ENCODE data around the gene MYO10.
"Not testable (repeated sequence)": the region's sequence is repeated elsewhere in the genome, so short reads cannot be mapped to it uniquely, and the experiment has no call there.

MYO10 gene

DNA sequence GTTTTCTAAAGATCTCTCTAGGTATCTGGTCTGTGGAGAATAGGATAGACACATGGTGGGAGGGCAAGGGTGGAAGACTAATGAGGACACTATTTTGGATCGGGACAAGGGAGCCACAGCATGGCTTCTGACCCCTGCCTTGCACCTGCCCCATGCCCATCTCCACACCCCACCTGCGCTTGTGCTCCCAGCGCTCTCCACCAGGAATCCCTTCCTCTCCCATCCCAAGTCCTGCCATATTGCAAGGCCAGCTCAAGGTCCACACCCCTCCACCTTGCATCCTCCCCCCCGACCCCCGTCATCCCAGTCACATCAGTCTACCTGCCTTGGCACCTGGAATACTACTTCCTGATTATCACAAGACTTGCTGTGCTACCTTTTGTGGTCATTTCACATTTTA lies 275.1 kb downstream of the MYO10 start:
- Histone ChIP-seq H3K27me3 (ENCODE audit: control insufficient read depth in 1 of 2, insufficient read depth in 2 of 2, low read length in 2 of 2) (no peaks in the 10 kb centered on the region), H3K9ac (ENCODE audit: low read depth in 1 of 2, low read length in 2 of 2) (no peak overlapping the region), H3K4me3 (ENCODE audit: low read depth in 1 of 2, low read length in 2 of 2) (no peak overlapping the region), H3K9me3 (ENCODE audit: control insufficient read depth in 1 of 2, low read length in 2 of 2) (no peaks in the 10 kb centered on the region), H3K36me3 (ENCODE audit: control insufficient read depth in 1 of 2, insufficient read depth in 2 of 2, low read length in 2 of 2) (peaks cover 5 to 23% of the 10 kb centered on the region in 2 donors), H3K27ac (ENCODE audit: low read depth, low read length) (no peak overlapping the region), H3K4me1 (ENCODE audit: control insufficient read depth in 1 of 2, insufficient read depth in 2 of 2, low read length in 2 of 2) (no peaks in the 10 kb centered on the region)

DNA sequence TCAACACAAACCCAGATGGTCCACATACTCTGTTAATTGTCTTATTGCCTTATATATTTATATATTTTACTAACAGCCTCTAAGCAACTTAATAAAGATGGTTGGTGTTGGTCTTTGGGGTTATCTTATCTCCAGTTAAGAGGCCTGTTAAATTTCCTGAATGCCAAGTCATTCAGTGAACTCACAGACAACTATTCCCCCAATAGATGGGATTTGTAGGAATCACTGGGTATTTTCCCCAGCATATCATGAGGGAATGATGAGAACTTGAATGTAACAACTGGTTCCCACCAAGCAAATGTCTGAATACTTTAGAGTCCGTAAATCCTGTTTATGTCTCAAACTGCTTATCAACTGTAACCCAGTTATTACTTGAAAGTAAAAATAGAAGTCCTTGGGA lies 276.6 kb downstream of the MYO10 start:
- H3K9ac ChIP-seq (ENCODE audit: low read depth in 1 of 2, low read length in 2 of 2): no peak overlapping the region
- H3K4me1 ChIP-seq (ENCODE audit: control insufficient read depth in 1 of 2, insufficient read depth in 2 of 2, low read length in 2 of 2): no peaks in the 10 kb centered on the region
- H3K36me3 ChIP-seq (ENCODE audit: control insufficient read depth in 1 of 2, insufficient read depth in 2 of 2, low read length in 2 of 2): peaks cover 5 to 10% of the 10 kb centered on the region in 2 donors
- no peak overlapping the region for H3K4me3 ChIP-seq (ENCODE audit: low read depth in 1 of 2, low read length in 2 of 2)
- no peak overlapping the region for H3K27ac ChIP-seq (ENCODE audit: low read depth, low read length)
- H3K27me3 ChIP-seq (ENCODE audit: control insufficient read depth in 1 of 2, insufficient read depth in 2 of 2, low read length in 2 of 2): no peaks in the 10 kb centered on the region
- no peaks in the 10 kb centered on the region for H3K9me3 ChIP-seq (ENCODE audit: control insufficient read depth in 1 of 2, low read length in 2 of 2)

- H3K27ac ChIP-seq (ENCODE audit: low read depth, low read length): no peak overlapping the region
Observed at GRCh38 chr5:16656561-16657191, 279.4 kb downstream of the MYO10 start.

GRCh38 chr5:16654647-16655334 lies 281.3 kb downstream of the MYO10 start:
- no peak overlapping the region for H3K9ac ChIP-seq (ENCODE audit: low read depth in 1 of 2, low read length in 2 of 2)
- no peak overlapping the region for H3K27ac ChIP-seq (ENCODE audit: low read depth, low read length)

More at GRCh38 chr5:16656561-16657191, 279.4 kb downstream of the MYO10 start:
- no peaks in the 10 kb centered on the region for H3K27me3 ChIP-seq (ENCODE audit: control insufficient read depth in 1 of 2, insufficient read depth in 2 of 2, low read length in 2 of 2)
- H3K9me3 ChIP-seq (ENCODE audit: control insufficient read depth in 1 of 2, low read length in 2 of 2): no peaks in the 10 kb centered on the region
- H3K36me3 ChIP-seq (ENCODE audit: control insufficient read depth in 1 of 2, insufficient read depth in 2 of 2, low read length in 2 of 2): no peaks in the 10 kb centered on the region
- no peaks in the 10 kb centered on the region for H3K4me1 ChIP-seq (ENCODE audit: control insufficient read depth in 1 of 2, insufficient read depth in 2 of 2, low read length in 2 of 2)
- no peak overlapping the region for H3K4me3 ChIP-seq (ENCODE audit: low read depth in 1 of 2, low read length in 2 of 2)
- no peak overlapping the region for H3K9ac ChIP-seq (ENCODE audit: low read depth in 1 of 2, low read length in 2 of 2)

DNA sequence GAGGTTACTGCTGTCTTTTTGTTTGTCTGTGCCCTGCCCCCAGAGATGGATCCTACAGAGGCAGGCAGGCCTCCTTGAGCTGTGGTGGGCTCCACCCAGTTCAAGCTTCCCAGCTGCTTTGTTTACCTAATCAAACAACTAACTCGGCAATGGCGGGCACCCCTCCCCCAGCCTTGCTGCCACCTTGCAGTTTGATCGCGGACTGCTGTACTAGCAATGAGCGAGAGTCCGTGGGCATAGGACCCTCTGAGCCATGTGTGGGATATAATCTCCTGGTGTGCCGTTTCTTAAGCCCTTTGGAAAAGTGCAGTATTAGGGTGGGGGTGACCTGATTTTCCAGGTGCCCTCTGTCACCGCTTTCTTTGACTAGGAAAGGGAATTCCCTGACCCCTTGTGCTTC lies 287.3 kb downstream of the MYO10 start:
- not testable (repeated sequence) for H3K9me3 ChIP-seq (ENCODE audit: control insufficient read depth in 1 of 2, low read length in 2 of 2); H3K27ac ChIP-seq (ENCODE audit: low read depth, low read length); H3K4me1 ChIP-seq (ENCODE audit: control insufficient read depth in 1 of 2, insufficient read depth in 2 of 2, low read length in 2 of 2); H3K4me3 ChIP-seq (ENCODE audit: low read depth in 1 of 2, low read length in 2 of 2); H3K9ac ChIP-seq (ENCODE audit: low read depth in 1 of 2, low read length in 2 of 2); H3K36me3 ChIP-seq (ENCODE audit: control insufficient read depth in 1 of 2, insufficient read depth in 2 of 2, low read length in 2 of 2); H3K27me3 ChIP-seq (ENCODE audit: control insufficient read depth in 1 of 2, insufficient read depth in 2 of 2, low read length in 2 of 2)

More at GRCh38 chr5:16654647-16655334, 281.3 kb downstream of the MYO10 start:
- Histone ChIP-seq H3K36me3 (ENCODE audit: control insufficient read depth in 1 of 2, insufficient read depth in 2 of 2, low read length in 2 of 2) (no peaks in the 10 kb centered on the region), H3K4me3 (ENCODE audit: low read depth in 1 of 2, low read length in 2 of 2) (no peak overlapping the region), H3K27me3 (ENCODE audit: control insufficient read depth in 1 of 2, insufficient read depth in 2 of 2, low read length in 2 of 2) (no peaks in the 10 kb centered on the region), H3K9me3 (ENCODE audit: control insufficient read depth in 1 of 2, low read length in 2 of 2) (no peaks in the 10 kb centered on the region), H3K4me1 (ENCODE audit: control insufficient read depth in 1 of 2, insufficient read depth in 2 of 2, low read length in 2 of 2) (no peaks in the 10 kb centered on the region)

- no peak overlapping the region for H3K4me3 ChIP-seq (ENCODE audit: low read depth in 1 of 2, low read length in 2 of 2)
Observed at GRCh38 chr5:16644301-16644889, 291.7 kb downstream of the MYO10 start.

DNA sequence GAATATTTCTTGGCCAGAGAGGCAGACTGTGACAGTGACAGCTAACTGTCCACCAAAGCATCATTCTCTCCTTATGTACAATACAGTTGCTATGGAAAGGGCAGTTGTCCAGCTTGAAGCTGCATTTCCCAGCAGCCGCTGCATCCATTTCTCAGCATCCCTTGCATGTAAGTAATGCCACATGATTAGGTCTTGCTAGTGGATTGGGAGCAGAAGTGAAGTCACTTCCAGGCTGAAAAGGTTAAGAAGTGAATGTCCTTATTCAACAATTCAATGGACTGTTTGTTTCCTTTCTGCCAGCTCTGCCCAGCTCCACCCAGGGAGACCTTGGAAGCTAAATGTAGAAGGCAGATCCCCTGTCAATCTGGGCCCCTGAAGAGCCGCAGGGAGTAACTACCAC lies 293.2 kb downstream of the MYO10 start:
- no peak overlapping the region for H3K27ac ChIP-seq (ENCODE audit: low read depth, low read length)
- H3K9ac ChIP-seq (ENCODE audit: low read depth in 1 of 2, low read length in 2 of 2): no peak overlapping the region
- H3K27me3 ChIP-seq (ENCODE audit: control insufficient read depth in 1 of 2, insufficient read depth in 2 of 2, low read length in 2 of 2): no peaks in the 10 kb centered on the region
- H3K4me3 ChIP-seq (ENCODE audit: low read depth in 1 of 2, low read length in 2 of 2): no peak overlapping the region
- no peaks in the 10 kb centered on the region for H3K4me1 ChIP-seq (ENCODE audit: control insufficient read depth in 1 of 2, insufficient read depth in 2 of 2, low read length in 2 of 2)
- no peaks in the 10 kb centered on the region for H3K36me3 ChIP-seq (ENCODE audit: control insufficient read depth in 1 of 2, insufficient read depth in 2 of 2, low read length in 2 of 2)
- H3K9me3 ChIP-seq (ENCODE audit: control insufficient read depth in 1 of 2, low read length in 2 of 2): no peaks in the 10 kb centered on the region

More at GRCh38 chr5:16644301-16644889, 291.7 kb downstream of the MYO10 start:
- no peaks in the 10 kb centered on the region for H3K36me3 ChIP-seq (ENCODE audit: control insufficient read depth in 1 of 2, insufficient read depth in 2 of 2, low read length in 2 of 2)
- H3K9ac ChIP-seq (ENCODE audit: low read depth in 1 of 2, low read length in 2 of 2): no peak overlapping the region
- H3K27me3 ChIP-seq (ENCODE audit: control insufficient read depth in 1 of 2, insufficient read depth in 2 of 2, low read length in 2 of 2): no peaks in the 10 kb centered on the region
- H3K4me1 ChIP-seq (ENCODE audit: control insufficient read depth in 1 of 2, insufficient read depth in 2 of 2, low read length in 2 of 2): no peaks in the 10 kb centered on the region
- no peaks in the 10 kb centered on the region for H3K9me3 ChIP-seq (ENCODE audit: control insufficient read depth in 1 of 2, low read length in 2 of 2)
- H3K27ac ChIP-seq (ENCODE audit: low read depth, low read length): no peak overlapping the region

DNA sequence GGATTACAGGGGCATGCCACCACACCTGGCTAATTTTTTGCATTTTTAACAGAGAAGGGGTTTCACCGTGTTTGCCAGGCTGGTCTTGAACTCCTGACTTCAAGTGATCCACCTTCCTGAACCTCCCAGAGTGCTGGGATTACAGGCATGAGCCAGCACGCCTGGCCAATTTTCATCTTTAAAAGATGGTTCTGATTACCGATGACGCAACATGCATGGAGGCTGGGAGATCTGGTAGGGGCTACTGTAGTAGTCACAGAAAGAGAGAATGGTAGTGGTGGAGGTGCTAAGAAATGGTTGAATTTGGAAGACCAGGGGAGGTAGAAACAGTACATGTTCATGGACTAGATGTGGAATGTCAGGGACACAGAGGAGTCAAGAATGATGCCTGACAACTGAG lies 296.9 kb downstream of the MYO10 start:
- Histone ChIP-seq H3K27ac (ENCODE audit: low read depth, low read length) (no peak overlapping the region), H3K4me3 (ENCODE audit: low read depth in 1 of 2, low read length in 2 of 2) (no peak overlapping the region), H3K9me3 (ENCODE audit: control insufficient read depth in 1 of 2, low read length in 2 of 2) (no peaks in the 10 kb centered on the region), H3K9ac (ENCODE audit: low read depth in 1 of 2, low read length in 2 of 2) (no peak overlapping the region), H3K4me1 (ENCODE audit: control insufficient read depth in 1 of 2, insufficient read depth in 2 of 2, low read length in 2 of 2) (no peaks in the 10 kb centered on the region), H3K36me3 (ENCODE audit: control insufficient read depth in 1 of 2, insufficient read depth in 2 of 2, low read length in 2 of 2) (no peaks in the 10 kb centered on the region), H3K27me3 (ENCODE audit: control insufficient read depth in 1 of 2, insufficient read depth in 2 of 2, low read length in 2 of 2) (no peaks in the 10 kb centered on the region)

GRCh38 chr5:16628376-16628775 lies 307.7 kb downstream of the MYO10 start:
- Histone ChIP-seq H3K4me1 (ENCODE audit: control insufficient read depth in 1 of 2, insufficient read depth in 2 of 2, low read length in 2 of 2) (no peaks in the 10 kb centered on the region), H3K27ac (ENCODE audit: low read depth, low read length) (no peak overlapping the region), H3K36me3 (ENCODE audit: control insufficient read depth in 1 of 2, insufficient read depth in 2 of 2, low read length in 2 of 2) (no peaks in the 10 kb centered on the region), H3K9ac (ENCODE audit: low read depth in 1 of 2, low read length in 2 of 2) (no peak overlapping the region), H3K9me3 (ENCODE audit: control insufficient read depth in 1 of 2, low read length in 2 of 2) (no peaks in the 10 kb centered on the region), H3K4me3 (ENCODE audit: low read depth in 1 of 2, low read length in 2 of 2) (no peak overlapping the region), H3K27me3 (ENCODE audit: control insufficient read depth in 1 of 2, insufficient read depth in 2 of 2, low read length in 2 of 2) (no peaks in the 10 kb centered on the region)

DNA sequence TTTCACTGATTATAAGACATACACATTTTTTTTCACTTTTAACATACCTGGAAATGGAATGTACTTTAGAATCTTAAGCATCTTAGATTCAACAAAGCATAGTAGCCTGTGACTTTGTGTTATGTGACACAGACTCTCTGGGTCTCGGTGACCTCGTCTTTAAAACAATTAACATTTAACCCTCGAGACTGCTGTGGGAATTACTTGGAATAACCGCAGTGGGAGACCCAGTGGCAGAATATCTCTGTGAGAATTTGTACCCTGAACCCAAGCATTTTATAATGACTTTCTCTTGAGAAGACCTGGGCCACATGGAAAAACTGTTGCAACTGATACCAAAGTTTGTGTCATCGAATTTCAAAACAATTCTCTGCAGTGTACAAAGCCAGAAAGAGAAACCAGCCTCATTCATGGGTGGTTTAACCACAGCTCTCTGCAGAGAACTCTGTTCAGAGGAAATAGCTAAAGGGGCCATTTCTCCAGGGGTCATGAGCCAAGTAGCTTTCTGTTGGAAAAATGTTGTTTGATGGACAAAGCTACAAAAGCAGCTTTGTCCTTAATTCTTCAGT lies 309.3 kb downstream of the MYO10 start:
- no peaks in the 10 kb centered on the region for H3K27me3 ChIP-seq (ENCODE audit: control insufficient read depth in 1 of 2, insufficient read depth in 2 of 2, low read length in 2 of 2)
- H3K27ac ChIP-seq (ENCODE audit: low read depth, low read length): no peak overlapping the region

More for the DNA sequence above, 309.3 kb downstream of the MYO10 start:
- no peak overlapping the region for H3K9ac ChIP-seq (ENCODE audit: low read depth in 1 of 2, low read length in 2 of 2)
- H3K4me1 ChIP-seq (ENCODE audit: control insufficient read depth in 1 of 2, insufficient read depth in 2 of 2, low read length in 2 of 2): no peaks in the 10 kb centered on the region
- H3K9me3 ChIP-seq (ENCODE audit: control insufficient read depth in 1 of 2, low read length in 2 of 2): no peaks in the 10 kb centered on the region
- H3K36me3 ChIP-seq (ENCODE audit: control insufficient read depth in 1 of 2, insufficient read depth in 2 of 2, low read length in 2 of 2): no peaks in the 10 kb centered on the region
- no peak overlapping the region for H3K4me3 ChIP-seq (ENCODE audit: low read depth in 1 of 2, low read length in 2 of 2)
